Kidney (tissue), 14 donors: ENCODE results near the gene TNS3. TPM values are rescaled to one million over a fixed set of nuclear protein-coding genes. Genes with fewer than 3 reads are reported as not detected.

Source experiments
- DNase-seq, 5 donors: peaks; one replicate each; pipeline ENCODE4 v3.0.0-alpha.2; 2013 to 2020
- FAIRE-seq: peaks from 2 replicates; lab custom pipeline; 2012; peaks lifted over from hg19 to GRCh38; lab: Jason Lieb, UNC
- H3K27ac ChIP-seq, 2 donors: one replicate each; pipeline ENCODE4 v1.7.0; 2013; ENCODE audit warnings: low read depth in 2 of 2, low read length in 2 of 2, inconsistent platforms in 1 of 2
- H3K27me3 ChIP-seq: one replicate; pipeline ENCODE4 v1.7.1; 2013; ENCODE audit warnings: low read length, inconsistent platforms; ENCODE audit not compliant: control insufficient read depth, insufficient read depth
- H3K36me3 ChIP-seq, 3 donors: one replicate each; pipeline versions ENCODE4 v1.7.0 to v1.7.1; 2013; ENCODE audit warnings: low read length in 3 of 3, control low read depth in 1 of 3, inconsistent platforms in 1 of 3; ENCODE audit not compliant: insufficient read depth in 3 of 3, control insufficient read depth in 2 of 3
- H3K4me1 ChIP-seq, 3 donors: one replicate each; pipeline versions ENCODE4 v1.7.0 to v1.7.1; 2013; ENCODE audit warnings: low read length in 3 of 3, inconsistent platforms in 1 of 3, low read depth in 1 of 3; ENCODE audit not compliant: control insufficient read depth in 2 of 3, insufficient read depth in 2 of 3
- H3K4me3 ChIP-seq, 3 donors: one replicate each; pipeline versions ENCODE4 v1.7.0 to v1.8.1; 2013; ENCODE audit warnings: low read length in 3 of 3, control low read depth in 1 of 3, inconsistent platforms in 1 of 3
- H3K9ac ChIP-seq, 3 donors: one replicate each; pipeline versions ENCODE4 v1.7.0 to v1.7.1; 2013; ENCODE audit warnings: low read length in 3 of 3, control low read depth in 1 of 3, inconsistent platforms in 1 of 3
- H3K9me3 ChIP-seq, 3 donors: one replicate each; pipeline versions ENCODE4 v1.7.0 to v1.7.1; 2013; ENCODE audit warnings: low read length in 3 of 3, control low read depth in 1 of 3, inconsistent platforms in 1 of 3; ENCODE audit not compliant: control insufficient read depth in 2 of 3, insufficient read depth in 1 of 3
- CTCF ChIP-seq: IDR thresholded peaks from 3 replicates; pipeline ENCODE4 v1.5.1; 2012; ENCODE audit warnings: mild to moderate bottlenecking, moderate library complexity, borderline replicate concordance; ENCODE audit not compliant: insufficient read depth; ENCODE audit errors: extremely low read depth
- intact Hi-C: fragments of 100-400 bp; cut with DNase I; formaldehyde crosslinking; loops from one replicate; pipeline ENCODE4 v1.11.1; 2022
- polyA plus RNA-seq: library from polyadenylated mRNA; stranded (reverse); fragments of 350-450 nt; fragmentation: Illumina TruSeq; extraction: RNeasy Lipid Tissue Mini Kit (QIAGEN cat#74804); gene quantifications from one replicate; pipeline ENCODE4 v1.2.3, GENCODE V29; 2014; ENCODE audit warnings: low read depth, low replicate concordance; ENCODE audit not compliant: insufficient read depth
- total RNA-seq: library from RNA; stranded (reverse); fragmentation: NEBNext Ultra II Directional; extraction: Animal tissue kit (Norgen Biotek cat#: 25700); gene quantifications from one replicate; pipeline ENCODE4 v1.2.1, GENCODE V29; 2021
- donor health status: control.
- donor health status: control.
- donor health status: control.
- donor health status: control.
- donor health status: control.
- donor health status: DM: yes; HTN: yes; CAD: no.
- donor health status: Normal renal cell carcinoma (clear cell type).

TNS3 gene
- total and polyA plus RNA-seq, 2 donors from 2014 or later: 38.4 to 198 TPM

GRCh38 chr7:47621347-47621746 lies 39.4 kb upstream of the TNS3 start:
- H3K4me3 ChIP-seq: no peak overlapping the region
- no peak overlapping the region for H3K27ac ChIP-seq
- H3K9ac ChIP-seq: no peak overlapping the region
- peaks cover 16 to 21% (median 18%) of the 10 kb centered on the region in 3 donors for H3K4me1 ChIP-seq
- no peak for DNase-seq
- FAIRE-seq: no peak
- no peaks in the 10 kb centered on the region for H3K36me3 ChIP-seq
- no peaks in the 10 kb centered on the region for H3K9me3 ChIP-seq
- intact Hi-C loops: no loop called here
- H3K27me3 ChIP-seq: no peaks in the 10 kb centered on the region
- TF ChIP-seq CTCF: no peak

DNA sequence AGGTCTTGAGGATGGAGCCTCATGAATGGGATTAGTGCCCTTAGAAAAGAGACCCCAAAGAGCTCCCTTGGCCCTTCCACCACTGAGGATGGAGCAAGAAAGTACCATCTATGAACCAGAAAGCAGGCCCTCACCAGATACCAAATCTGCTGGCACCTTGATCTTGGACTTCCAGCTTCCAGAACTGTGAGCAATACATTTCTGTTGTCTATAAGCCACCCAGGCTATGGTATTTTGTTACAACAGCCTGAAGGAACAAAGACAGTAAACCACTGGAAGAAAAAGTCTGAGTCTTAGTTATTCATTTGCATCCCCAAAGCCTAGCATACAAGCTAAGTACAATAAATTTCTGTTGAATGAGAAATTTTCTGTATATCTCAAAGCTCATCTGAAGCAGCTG lies 37.9 kb upstream of the TNS3 start:
- Histone ChIP-seq H3K4me1 (peaks cover 13 to 19% (median 14%) of the 10 kb centered on the region in 3 donors), H3K36me3 (no peaks in the 10 kb centered on the region), H3K9ac (no peak overlapping the region), H3K9me3 (no peaks in the 10 kb centered on the region), H3K27me3 (no peaks in the 10 kb centered on the region), H3K27ac (no peak overlapping the region), H3K4me3 (no peak overlapping the region)
- DNase-seq (no peak), FAIRE-seq (no peak)
- intact Hi-C loops: no loop called here
- TF ChIP-seq CTCF: no peak

DNA sequence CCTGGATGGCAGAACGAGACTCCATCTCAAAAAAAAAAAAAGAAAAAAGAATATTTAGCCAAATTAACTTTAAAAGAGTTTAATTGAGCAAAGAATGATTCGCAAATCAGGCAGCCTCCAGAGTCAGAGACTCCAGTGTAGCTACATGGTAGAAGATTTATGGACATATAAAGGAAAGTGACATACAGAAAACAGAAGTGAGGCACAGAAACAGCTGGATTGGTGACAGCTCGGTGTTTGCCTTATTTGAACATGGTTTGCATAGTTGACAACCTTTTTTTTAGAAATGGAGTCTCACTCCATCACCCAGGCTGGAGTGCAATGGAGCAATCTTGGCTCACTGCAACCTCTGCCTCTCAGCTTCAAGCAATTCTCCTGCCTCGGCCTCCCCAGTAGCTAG lies 35.2 kb upstream of the TNS3 start:
- no peak for TF ChIP-seq CTCF
- DNase-seq: no peak

DNA sequence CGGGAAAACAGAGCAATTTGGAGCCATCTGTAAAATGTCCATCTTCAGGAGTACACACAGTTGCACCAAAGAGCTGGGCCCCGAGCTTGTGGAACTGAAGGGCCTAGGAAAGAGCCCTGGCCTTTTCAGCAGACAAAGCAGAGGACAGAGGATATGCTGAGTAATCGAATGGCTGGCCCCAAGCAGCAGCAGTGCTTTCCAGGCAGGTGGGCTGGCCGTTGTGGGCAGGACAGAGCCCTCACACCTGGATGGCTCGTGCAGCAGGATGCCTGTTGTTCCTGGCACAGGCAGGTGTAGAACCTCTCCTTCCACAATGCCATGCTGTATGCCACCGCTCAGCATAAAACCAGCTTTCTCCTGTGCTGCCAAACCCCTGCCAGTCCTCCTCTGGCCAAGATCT lies 32.5 kb upstream of the TNS3 start:
- DNase-seq: no peak
- peaks cover 6 to 19% (median 11%) of the 10 kb centered on the region in 3 donors for H3K4me1 ChIP-seq
- no peak for TF ChIP-seq CTCF

More for the DNA sequence above, 35.2 kb upstream of the TNS3 start:
- H3K9me3 ChIP-seq: no peaks in the 10 kb centered on the region
- no peak overlapping the region for H3K27ac ChIP-seq
- H3K27me3 ChIP-seq: no peaks in the 10 kb centered on the region
- H3K4me1 ChIP-seq: peaks cover 2 to 8% (median 4%) of the 10 kb centered on the region in 3 donors
- intact Hi-C loops: no loop called here
- no peak overlapping the region for H3K4me3 ChIP-seq
- H3K9ac ChIP-seq: no peak overlapping the region
- FAIRE-seq: no peak
- H3K36me3 ChIP-seq: no peaks in the 10 kb centered on the region

More for the DNA sequence above, 32.5 kb upstream of the TNS3 start:
- Histone ChIP-seq H3K9ac (no peak overlapping the region), H3K9me3 (no peaks in the 10 kb centered on the region), H3K4me3 (no peak overlapping the region), H3K36me3 (no peaks in the 10 kb centered on the region), H3K27ac (no peak overlapping the region), H3K27me3 (no peaks in the 10 kb centered on the region)
- no peak for FAIRE-seq
- intact Hi-C loops: no loop called here
